HFFc6 (cell line): ENCODE data around the gene MARF1. TPM values are rescaled to one million over a fixed set of nuclear protein-coding genes. Genes with fewer than 3 reads are reported as not detected.
"Not testable (repeated sequence)": the region's sequence is repeated elsewhere in the genome, so short reads cannot be mapped to it uniquely, and the experiment has no call there.

ENCODE experiments used
- DNase-seq: peaks from one replicate; pipeline ENCODE4 v3.0.0-alpha.2; 2018
- H3K27ac Mint-ChIP-seq: 2 replicates; pipeline ENCODE4 v1.8.0; 2020; ENCODE audit warnings: mild to moderate bottlenecking, mixed read lengths
- H3K27me3 Mint-ChIP-seq: 2 replicates; pipeline ENCODE4 v1.8.0; 2021; ENCODE audit warnings: mild to moderate bottlenecking, moderate library complexity, mixed read lengths; ENCODE audit not compliant: insufficient read depth
- H3K36me3 Mint-ChIP-seq: 2 replicates; pipeline ENCODE4 v1.8.0; 2021; ENCODE audit warnings: low read depth, mixed read lengths
- H3K4me1 Mint-ChIP-seq: 2 replicates; pipeline ENCODE4 v1.8.0; 2020; ENCODE audit warnings: low read depth, mixed read lengths
- H3K4me3 Mint-ChIP-seq: 2 replicates; pipeline ENCODE4 v1.8.0; 2020; ENCODE audit warnings: mild to moderate bottlenecking, moderate library complexity, mixed read lengths
- H3K9me3 Mint-ChIP-seq: 2 replicates; pipeline ENCODE4 v1.8.0; 2020; ENCODE audit warnings: mild to moderate bottlenecking, mixed read lengths
- CTCF ChIP-seq: fragments of 200-600 bp; sonication (generic); IDR thresholded peaks from 2 replicates; pipeline ENCODE4 v1.5.0; 2021; ENCODE audit warnings: antibody characterized with exemption, mild to moderate bottlenecking
- total RNA-seq, 6 experiments: library from RNA; stranded (reverse); fragmentation: NEBNext Ultra II Directional; extraction: Animal tissue kit (Norgen Biotek cat#: 25700); gene quantifications; 2 replicates in 1 of 6; 3 replicates in 5 of 6; pipeline ENCODE4 v1.2.3, GENCODE V29; 2021

MARF1 gene
- total RNA-seq, 6 experiments from 2014 or later: 34.9 to 39.4 (median 38.5) TPM

GRCh38 chr16:15547768-15548096 lies 95.2 kb downstream of the MARF1 start:
- Mint-ChIP-seq H3K9me3 (no peaks in the 10 kb centered on the region), H3K4me3 (no peak overlapping the region), H3K4me1 (peaks cover 22% of the 10 kb centered on the region), H3K27ac (no peak overlapping the region), H3K27me3 (no peaks in the 10 kb centered on the region; the same call in none of the 2 replicates), H3K36me3 (peaks cover 12% of the 10 kb centered on the region)
- TF ChIP-seq CTCF: no peak
- DNase-seq: no peak

- H3K27ac Mint-ChIP-seq, H3K27me3 Mint-ChIP-seq, H3K9me3 Mint-ChIP-seq, DNase-seq, H3K4me3 Mint-ChIP-seq: not testable (repeated sequence)
- peaks cover 12% of the 10 kb centered on the region for H3K36me3 Mint-ChIP-seq
- peaks cover 22% of the 10 kb centered on the region for H3K4me1 Mint-ChIP-seq
Observed at GRCh38 chr16:15547072-15547767, 95.7 kb downstream of the MARF1 start.

- no peak overlapping the region for H3K27ac Mint-ChIP-seq
- no peak for TF ChIP-seq CTCF
- H3K4me3 Mint-ChIP-seq: no peak overlapping the region
- DNase-seq: no peak
- no peaks in the 10 kb centered on the region; the same call in none of the 2 replicates for H3K27me3 Mint-ChIP-seq
- H3K4me1 Mint-ChIP-seq: peaks cover 18% of the 10 kb centered on the region
- no peaks in the 10 kb centered on the region for H3K9me3 Mint-ChIP-seq
- peaks cover 12% of the 10 kb centered on the region for H3K36me3 Mint-ChIP-seq
Observed at GRCh38 chr16:15545544-15545943, 97.4 kb downstream of the MARF1 start.

- H3K4me3 Mint-ChIP-seq: no peak overlapping the region
- TF ChIP-seq CTCF: no peak
- no peak overlapping the region for H3K27ac Mint-ChIP-seq
- peaks cover 16% of the 10 kb centered on the region for H3K4me1 Mint-ChIP-seq
- H3K36me3 Mint-ChIP-seq: peaks cover 12% of the 10 kb centered on the region
- no peaks in the 10 kb centered on the region for H3K9me3 Mint-ChIP-seq
- no peaks in the 10 kb centered on the region; the same call in none of the 2 replicates for H3K27me3 Mint-ChIP-seq
- no peak for DNase-seq
Observed at GRCh38 chr16:15544405-15544804, 98.5 kb downstream of the MARF1 start.

Other genes with a start within 250 kb of the MARF1 start
- not detected for gene MPV17L, start 247.4 kb downstream of the MARF1 start, total RNA-seq
- 10 to 100 TPM; 24.3 to 35.1 (median 29.9) TPM for gene BMERB1, start 208.6 kb downstream of the MARF1 start, total RNA-seq
- 10 to 100 TPM; 40.6 to 61.0 (median 58.2) TPM for gene NDE1, start 7.1 kb upstream of the MARF1 start, total RNA-seq
- gene MYH11, start 213.9 kb upstream of the MARF1 start, total RNA-seq: under 1 TPM in 4 of 6 experiments, not detected in 2; 0.02 to 0.23 (median 0.21) TPM
- 10 to 100 TPM; 40.1 to 57.5 (median 49.4) TPM for gene CEP20, start 245.4 kb upstream of the MARF1 start, total RNA-seq